H9 (cell line): ENCODE data around the gene RCAN2. TPM values are rescaled to one million over a fixed set of nuclear protein-coding genes. Genes with fewer than 3 reads are reported as not detected.

Experiments
- DNase-seq: peaks from one replicate; pipeline ENCODE4 v3.0.0-alpha.2; 2017
- H2AFZ ChIP-seq: one replicate; pipeline ENCODE4 v1.6.1; 2013; ENCODE audit warnings: mild to moderate bottlenecking, low read length, control low read depth, moderate library complexity
- H2AK5ac ChIP-seq: 2 replicates; pipeline ENCODE4 v1.6.1; 2013; ENCODE audit warnings: low read length, control low read depth, mixed read lengths; ENCODE audit not compliant: insufficient read length
- H2BK120ac ChIP-seq: one replicate; pipeline ENCODE4 v1.6.1; 2013; ENCODE audit warnings: low read depth, mild to moderate bottlenecking, low read length, control low read depth, inconsistent platforms; ENCODE audit not compliant: poor library complexity, severe bottlenecking
- H2BK12ac ChIP-seq: 2 replicates; pipeline ENCODE4 v1.6.1; 2013; ENCODE audit warnings: low read length, control low read depth, mixed read lengths, low read depth; ENCODE audit not compliant: insufficient read length
- H2BK15ac ChIP-seq: 2 replicates; pipeline ENCODE4 v1.6.1; 2013; ENCODE audit warnings: low read depth, low read length, control low read depth
- H2BK20ac ChIP-seq: one replicate; pipeline ENCODE4 v1.6.1; 2013; ENCODE audit warnings: low read depth, mild to moderate bottlenecking, low read length, control low read depth, inconsistent platforms; ENCODE audit not compliant: poor library complexity, severe bottlenecking
- H2BK5ac ChIP-seq: 2 replicates; pipeline ENCODE4 v1.6.1; 2013; ENCODE audit warnings: low read length, control low read depth, mixed read lengths; ENCODE audit not compliant: insufficient read length
- H3K14ac ChIP-seq: 2 replicates; pipeline ENCODE4 v1.6.1; 2013; ENCODE audit warnings: low read length, control low read depth; ENCODE audit not compliant: insufficient read depth
- H3K18ac ChIP-seq: 2 replicates; pipeline ENCODE4 v1.6.1; 2013; ENCODE audit warnings: low read depth, mild to moderate bottlenecking, mixed read lengths, low read length, control low read depth; ENCODE audit not compliant: insufficient read length
- H3K23ac ChIP-seq: 2 replicates; pipeline ENCODE4 v1.6.1; 2013; ENCODE audit warnings: low read length, control low read depth, mixed read lengths, low read depth; ENCODE audit not compliant: insufficient read length
- H3K23me2 ChIP-seq: 2 replicates; pipeline ENCODE4 v1.6.1; 2013; ENCODE audit warnings: low read depth, mild to moderate bottlenecking, mixed read lengths, low read length, control low read depth; ENCODE audit not compliant: insufficient read length, poor library complexity, severe bottlenecking
- H3K27ac ChIP-seq: 2 replicates; pipeline ENCODE4 v1.5.1; 2013; ENCODE audit warnings: low read length, control low read depth, mixed read lengths, low read depth; ENCODE audit not compliant: insufficient read length
- H3K27me3 ChIP-seq: 2 replicates; pipeline ENCODE4 v1.6.1; 2013; ENCODE audit warnings: low read length, control low read depth, inconsistent platforms; ENCODE audit not compliant: insufficient read depth
- H3K4ac ChIP-seq: 2 replicates; pipeline ENCODE4 v1.6.1; 2013; ENCODE audit warnings: low read depth, mild to moderate bottlenecking, control low read depth, inconsistent platforms, low read length, moderate library complexity
- H3K4me1 ChIP-seq: 2 replicates; pipeline ENCODE4 v1.6.1; 2013; ENCODE audit warnings: low read length, control low read depth, inconsistent platforms; ENCODE audit not compliant: insufficient read depth
- H3K4me2 ChIP-seq: 2 replicates; pipeline ENCODE4 v1.6.1; 2013; ENCODE audit warnings: low read length, control low read depth, mixed read lengths; ENCODE audit not compliant: insufficient read length, insufficient read depth
- H3K56ac ChIP-seq: 2 replicates; pipeline ENCODE4 v1.6.1; 2013; ENCODE audit warnings: low read depth, mild to moderate bottlenecking, mixed read lengths, low read length, control low read depth; ENCODE audit not compliant: insufficient read length
- H3K79me1 ChIP-seq: 2 replicates; pipeline ENCODE4 v1.6.1; 2013; ENCODE audit warnings: low read depth, mild to moderate bottlenecking, moderate library complexity, low read length, control low read depth, inconsistent platforms; ENCODE audit not compliant: insufficient read depth, poor library complexity, severe bottlenecking
- H3K79me2 ChIP-seq: 2 replicates; pipeline ENCODE4 v1.6.1; 2013; ENCODE audit warnings: low read length, control low read depth, inconsistent platforms; ENCODE audit not compliant: insufficient read depth
- H3K9ac ChIP-seq: 2 replicates; pipeline ENCODE4 v1.6.1; 2013; ENCODE audit warnings: low read length, control low read depth, mixed read lengths; ENCODE audit not compliant: insufficient read length; ENCODE audit errors: extremely low read depth
- H3K9me3 ChIP-seq: one replicate; pipeline ENCODE4 v1.6.1; 2013; ENCODE audit warnings: low read depth, low read length, inconsistent platforms; ENCODE audit not compliant: control insufficient read depth
- H3T11ph ChIP-seq: one replicate; pipeline ENCODE4 v1.6.1; 2013; ENCODE audit warnings: mild to moderate bottlenecking, low read length, control low read depth, inconsistent platforms
- H4K20me1 ChIP-seq: one replicate; pipeline ENCODE4 v1.6.1; 2013; ENCODE audit not compliant: control insufficient read depth, insufficient read length, insufficient read depth
- H4K5ac ChIP-seq: 2 replicates; pipeline ENCODE4 v1.6.1; 2013; ENCODE audit warnings: low read depth, mild to moderate bottlenecking, mixed read lengths, low read length, control low read depth; ENCODE audit not compliant: insufficient read length
- H4K8ac ChIP-seq: replicated peaks from 2 replicates; pipeline ENCODE4 v1.6.1; 2013; ENCODE audit warnings: low read length, control low read depth, mixed read lengths, low read depth; ENCODE audit not compliant: insufficient read length
- H4K91ac ChIP-seq: 2 replicates; pipeline ENCODE4 v1.6.1; 2013; ENCODE audit warnings: low read depth, mild to moderate bottlenecking, moderate library complexity, mixed read lengths, low read length, control low read depth; ENCODE audit not compliant: insufficient read length
- H3K27ac Mint-ChIP-seq, 3 experiments: 2 replicates in 2 of 3; 3 replicates in 1 of 3; pipeline ENCODE4 v1.8.0; 2020 to 2021; ENCODE audit warnings: mixed read lengths in 3 of 3, mild to moderate bottlenecking in 1 of 3, moderate library complexity in 1 of 3
- H3K27me3 Mint-ChIP-seq: 2 replicates; pipeline ENCODE4 v1.8.0; 2021; ENCODE audit warnings: low read depth, mild to moderate bottlenecking, moderate library complexity, mixed read lengths
- H3K36me3 Mint-ChIP-seq, 3 experiments: 2 replicates in 2 of 3; 3 replicates in 1 of 3; pipeline ENCODE4 v1.8.0; 2020 to 2021; ENCODE audit warnings: low read depth in 3 of 3, mixed read lengths in 3 of 3; ENCODE audit not compliant: insufficient read depth in 1 of 3
- H3K4me1 Mint-ChIP-seq, 2 experiments: 2 replicates each; pipeline ENCODE4 v1.8.0; 2020; ENCODE audit warnings: mixed read lengths in 2 of 2
- H3K4me3 Mint-ChIP-seq, 2 experiments: 2 replicates in 1 of 2; 3 replicates in 1 of 2; pipeline ENCODE4 v1.8.0; 2020 to 2021; ENCODE audit warnings: mild to moderate bottlenecking in 2 of 2, mixed read lengths in 2 of 2, moderate library complexity in 1 of 2
- H3K9me3 Mint-ChIP-seq, 2 experiments: 2 replicates in 1 of 2; 3 replicates in 1 of 2; pipeline ENCODE4 v1.8.0; 2020; ENCODE audit warnings: mild to moderate bottlenecking in 2 of 2, mixed read lengths in 2 of 2, moderate library complexity in 1 of 2
- CTCF ChIP-seq: fragments of 200-600 bp; sonication (generic); conservative IDR thresholded peaks from 3 replicates; pipeline ENCODE4 v1.8.0; 2021; ENCODE audit warnings: antibody characterized with exemption, mild to moderate bottlenecking
- WGBS: extraction: QIAGEN DNeasy Blood & Tissue Kit; methylation state at CpG from one replicate; pipeline ENCODE4 v1.1.7; 2013; ENCODE audit warnings: missing lambda C conversion rate, low lambda C conversion rate, mixed read lengths; ENCODE audit not compliant: insufficient read length; ENCODE audit errors: extremely low coverage; 5-methylcytosine and 5-hydroxymethylcytosine counted together
- total RNA-seq: library from RNA; stranded (reverse); gene quantifications from 2 replicates; pipeline ENCODE4 v1.2.1, GENCODE V29; 2021

The RCAN2 gene
- total RNA-seq, 1 experiment from 2014 or later: 3.0 TPM

GRCh38 chr6:46248143-46248542 lies 243.1 kb downstream of the RCAN2 start:
- H3K27me3 ChIP-seq: no peaks in the 10 kb centered on the region
- Mint-ChIP-seq H3K9me3 (no peaks in the 10 kb centered on the region), H3K4me3 (no peak overlapping the region), H3K27me3 (no peaks in the 10 kb centered on the region), H3K36me3 (no peaks in the 10 kb centered on the region), H3K4me1 (peaks cover 4 to 6% of the 10 kb centered on the region in 2 experiments), H3K27ac (no peak overlapping the region)
- no peak overlapping the region for H2BK5ac ChIP-seq
- no peak overlapping the region for H4K8ac ChIP-seq
- no peak overlapping the region for H2BK20ac ChIP-seq
- no CpG with 5 or more reads among the region's 2 CpGs for WGBS
- H3K4ac ChIP-seq: no peak overlapping the region
- no peak overlapping the region for H2BK120ac ChIP-seq
- no peak overlapping the region for H2BK12ac ChIP-seq
- H3K79me1 ChIP-seq: no peaks in the 10 kb centered on the region
- TF ChIP-seq CTCF: no peak
- H3K56ac ChIP-seq: no peak overlapping the region
- no peak overlapping the region for H3K4me2 ChIP-seq
- H4K20me1 ChIP-seq: no peaks in the 10 kb centered on the region
- no peak overlapping the region for H3K18ac ChIP-seq
- no peak overlapping the region for H3T11ph ChIP-seq
- H2AFZ ChIP-seq: no peak overlapping the region
- no peaks in the 10 kb centered on the region for H3K4me1 ChIP-seq
- no peak overlapping the region for H3K14ac ChIP-seq
- no peak for DNase-seq
- no peak overlapping the region for H4K91ac ChIP-seq
- no peak overlapping the region for H3K27ac ChIP-seq
- H3K23me2 ChIP-seq: no peaks in the 10 kb centered on the region
- no peak overlapping the region for H2BK15ac ChIP-seq
- H3K79me2 ChIP-seq: no peaks in the 10 kb centered on the region
- no peak overlapping the region for H3K9ac ChIP-seq
- H4K5ac ChIP-seq: no peak overlapping the region
- no peak overlapping the region for H2AK5ac ChIP-seq
- no peaks in the 10 kb centered on the region for H3K9me3 ChIP-seq
- H3K23ac ChIP-seq: no peak overlapping the region
